Measurements from ENCODE around the gene ALG12. TPM values are rescaled to one million over a fixed set of nuclear protein-coding genes. Genes with fewer than 3 reads are reported as not detected.

Gene ALG12
- total RNA-seq, 2 experiments from 2014 or later, result 19.2 to 21.2 TPM

DNA sequence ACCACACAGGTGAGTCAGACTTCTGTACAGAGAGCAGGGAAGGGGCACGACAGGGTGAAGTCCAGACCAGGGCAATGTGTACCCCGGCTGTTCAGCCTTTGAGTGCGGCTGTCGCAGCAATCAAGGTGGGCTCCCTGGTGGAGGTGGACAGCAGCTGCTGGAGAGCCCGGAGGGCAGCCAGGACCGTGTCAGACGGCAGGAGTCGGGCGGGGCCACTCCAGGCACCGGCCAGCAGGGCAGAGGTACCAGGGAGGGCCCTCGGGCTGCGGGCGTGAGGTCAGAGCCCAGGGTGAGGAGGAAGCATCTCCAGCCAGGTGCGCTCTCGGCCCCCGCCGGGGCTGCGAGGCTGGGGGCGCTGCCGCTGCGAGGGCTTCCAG lies 41.5 kb upstream of the ALG12 start:
- POLR2A ChIA-PET, result interaction anchor here (0.6 to 4.4 kb wide), 6 partner anchors 9 to 57 kb away, joined by 4 to 72 read pairs (median 4); no protein-coding TSS in a partner anchor
- CTCF ChIA-PET, result interaction anchor here (0.8 to 1.8 kb wide), 2 partner anchors 13 to 42 kb away, joined by 3 to 7 read pairs; partner anchors contain the start of genes ALG12 and CRELD2

DNA sequence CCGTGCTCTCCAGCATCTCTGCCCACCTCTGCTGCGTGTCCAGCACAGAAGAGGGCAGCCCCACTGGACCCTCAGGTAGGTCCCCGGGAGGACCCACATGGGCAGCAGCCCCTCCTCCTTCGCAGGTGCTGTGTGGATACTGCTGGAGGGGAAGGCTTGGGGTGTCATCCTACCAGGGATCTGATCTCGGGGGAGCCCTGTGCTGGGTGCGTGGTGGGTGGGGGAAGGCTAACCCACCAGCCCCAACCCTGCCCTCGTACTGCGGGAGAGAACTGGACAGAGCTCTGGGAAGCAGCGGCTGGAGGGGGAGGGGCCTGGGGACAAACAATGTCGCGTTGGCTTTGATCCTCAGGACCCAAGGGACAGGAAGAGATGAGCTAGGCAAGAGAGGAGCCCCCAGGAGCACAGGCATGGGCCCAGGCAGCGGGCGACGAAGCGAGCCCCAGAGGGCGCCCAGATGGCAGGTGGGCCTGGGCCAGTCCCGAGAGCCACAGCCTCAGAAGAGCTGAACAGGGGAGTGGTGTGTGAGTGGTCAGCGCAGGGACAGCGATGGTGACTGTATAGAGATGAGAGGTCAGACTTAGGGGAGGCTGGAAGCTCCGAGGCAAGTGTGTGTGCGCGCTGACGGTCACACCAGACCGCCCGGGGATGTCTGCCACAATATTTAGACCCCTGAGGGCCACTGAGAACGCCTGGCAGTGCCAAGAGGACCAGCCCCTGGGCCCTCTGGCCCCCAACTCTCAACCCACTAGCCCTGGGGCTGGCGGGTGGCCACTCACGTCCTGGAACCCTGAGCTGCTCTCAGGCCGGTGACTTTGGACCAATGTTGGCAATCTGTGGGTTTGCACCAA lies 40.9 kb upstream of the ALG12 start:
- ChIA-PET POLR2A (interaction anchor here (0.6 to 4.4 kb wide), 5 partner anchors 8 to 23 kb away, joined by 3 to 72 read pairs (median 4); no protein-coding TSS in a partner anchor), CTCF (interaction anchor here (0.8 to 1.8 kb wide), 2 partner anchors 12 to 41 kb away, joined by 3 to 7 read pairs; partner anchors contain the start of genes ALG12 and CRELD2)

DNA sequence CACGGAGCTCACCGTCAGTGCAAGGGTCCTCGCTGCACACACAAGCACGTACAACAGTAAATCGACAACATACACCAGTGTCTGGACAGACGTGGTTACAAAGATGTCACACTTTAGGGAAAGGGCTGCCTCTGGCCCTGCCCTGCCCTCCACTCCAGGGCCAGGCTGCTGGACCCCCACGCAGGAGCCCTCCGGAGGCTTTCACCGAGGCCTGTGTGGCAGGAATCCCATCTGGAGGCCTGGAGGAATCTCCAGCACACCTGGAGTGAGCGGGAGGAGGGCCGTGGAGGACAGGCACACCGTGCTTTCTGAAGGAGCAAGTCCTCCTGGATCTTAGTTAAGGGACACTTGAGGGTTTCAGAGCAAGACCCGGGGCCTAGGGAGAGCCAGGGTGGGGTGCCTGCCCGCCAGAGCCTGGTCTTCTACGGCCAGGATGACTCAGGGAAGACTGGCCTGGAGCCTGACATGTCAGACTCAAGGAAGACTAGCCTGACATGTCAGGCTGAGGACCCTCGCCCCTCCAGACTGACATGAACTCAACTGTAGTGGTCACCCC lies 40.2 kb upstream of the ALG12 start:
- POLR2A ChIA-PET, result interaction anchor here (1.0 to 1.1 kb wide), 3 partner anchors 13 to 22 kb away, joined by 3 to 5 read pairs (median 4); no protein-coding TSS in a partner anchor

DNA sequence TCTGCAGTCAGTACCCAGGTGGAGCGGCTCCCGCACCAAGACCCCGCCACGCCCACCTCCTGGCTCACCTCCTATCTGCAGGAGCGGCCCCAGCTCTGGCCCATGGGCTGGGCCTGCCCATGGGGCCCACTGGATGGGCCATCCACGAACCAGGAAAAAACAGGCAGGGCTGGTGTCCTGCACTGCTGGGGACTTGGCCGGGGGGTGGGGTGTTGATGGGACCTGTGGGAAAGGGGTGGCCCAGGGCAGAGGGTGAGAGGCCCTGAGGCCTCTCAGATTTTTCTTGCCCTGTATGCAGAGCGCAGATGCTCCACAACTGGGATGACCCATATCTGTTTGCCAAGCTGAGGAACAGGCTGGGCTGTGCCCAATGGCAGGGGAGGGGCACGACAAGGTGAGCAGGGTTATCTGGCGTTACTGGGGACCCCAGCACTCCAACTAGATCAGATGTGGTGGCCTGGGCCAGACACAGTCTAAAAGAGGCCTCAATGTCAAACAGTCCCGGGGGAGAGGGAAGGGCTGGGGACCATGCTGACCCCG lies 39.7 kb upstream of the ALG12 start:
- CTCF ChIA-PET, result interaction anchor here (0.6 to 1.8 kb wide), 2 partner anchors 11 to 21 kb away, joined by 3 to 7 read pairs; no protein-coding TSS in a partner anchor
- POLR2A ChIA-PET, result interaction anchor here (0.6 to 1.1 kb wide), 2 partner anchors 22 to 149 kb away, joined by 3 to 5 read pairs; no protein-coding TSS in a partner anchor

More for the DNA sequence above, 40.2 kb upstream of the ALG12 start:
- CTCF ChIA-PET, result interaction anchor here (1.8 kb wide), 1 partner anchor 12 kb away, joined by 7 read pairs; no protein-coding TSS in a partner anchor

DNA sequence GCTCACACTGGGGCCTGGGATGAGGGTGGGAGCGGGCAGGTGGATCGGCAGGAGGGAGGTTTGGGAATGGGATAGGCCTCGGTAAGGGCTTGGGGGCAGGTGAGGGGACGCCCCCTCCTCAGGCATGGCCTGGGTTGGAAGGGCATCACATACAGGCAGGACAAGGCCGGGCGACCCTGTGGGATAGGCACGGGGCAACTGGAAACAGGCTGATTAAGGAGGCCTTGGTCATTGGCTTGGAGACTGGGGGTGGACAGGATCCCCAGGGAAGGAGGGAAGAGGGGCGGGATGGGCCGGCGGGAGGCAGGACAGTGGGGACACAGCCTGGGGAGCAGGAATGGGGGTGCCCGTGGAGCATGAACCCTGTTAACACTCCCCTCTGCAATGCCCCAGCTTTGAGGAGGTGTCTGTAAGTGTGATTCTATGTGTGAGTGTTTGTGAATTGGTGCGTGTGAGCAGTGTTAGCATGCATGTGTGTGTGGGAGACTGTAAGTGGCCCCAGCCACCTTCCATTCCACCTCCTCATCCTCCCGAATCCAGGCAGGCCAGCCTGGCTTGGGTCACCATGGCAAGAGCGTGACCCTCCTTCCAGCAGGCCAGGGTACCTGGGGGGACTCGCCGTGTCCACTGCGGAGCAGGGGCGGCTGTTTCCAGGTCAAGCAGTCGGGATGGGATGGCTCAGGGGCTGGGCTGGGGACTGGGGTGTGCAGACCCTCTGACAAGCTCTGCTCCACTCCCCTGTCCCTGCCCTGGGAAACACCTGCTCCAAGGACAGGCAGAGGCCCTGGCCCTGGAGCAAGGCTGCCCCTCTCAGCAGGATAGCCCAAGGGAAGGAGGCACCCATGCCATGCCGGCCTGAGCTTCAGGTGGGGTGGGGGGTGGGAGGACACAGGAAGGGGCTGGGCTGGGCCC lies 38.9 kb upstream of the ALG12 start:
- CTCF ChIA-PET, result interaction anchor here (0.6 kb wide), 1 partner anchor 21 kb away, joined by 3 read pairs; no protein-coding TSS in a partner anchor
- POLR2A ChIA-PET, result interaction anchor here (0.6 to 1.1 kb wide), 2 partner anchors 21 to 150 kb away, joined by 3 to 5 read pairs; no protein-coding TSS in a partner anchor

GRCh38 chr22:49956418-49956770 lies 38.2 kb upstream of the ALG12 start:
- POLR2A ChIA-PET, result no interaction called here

DNA sequence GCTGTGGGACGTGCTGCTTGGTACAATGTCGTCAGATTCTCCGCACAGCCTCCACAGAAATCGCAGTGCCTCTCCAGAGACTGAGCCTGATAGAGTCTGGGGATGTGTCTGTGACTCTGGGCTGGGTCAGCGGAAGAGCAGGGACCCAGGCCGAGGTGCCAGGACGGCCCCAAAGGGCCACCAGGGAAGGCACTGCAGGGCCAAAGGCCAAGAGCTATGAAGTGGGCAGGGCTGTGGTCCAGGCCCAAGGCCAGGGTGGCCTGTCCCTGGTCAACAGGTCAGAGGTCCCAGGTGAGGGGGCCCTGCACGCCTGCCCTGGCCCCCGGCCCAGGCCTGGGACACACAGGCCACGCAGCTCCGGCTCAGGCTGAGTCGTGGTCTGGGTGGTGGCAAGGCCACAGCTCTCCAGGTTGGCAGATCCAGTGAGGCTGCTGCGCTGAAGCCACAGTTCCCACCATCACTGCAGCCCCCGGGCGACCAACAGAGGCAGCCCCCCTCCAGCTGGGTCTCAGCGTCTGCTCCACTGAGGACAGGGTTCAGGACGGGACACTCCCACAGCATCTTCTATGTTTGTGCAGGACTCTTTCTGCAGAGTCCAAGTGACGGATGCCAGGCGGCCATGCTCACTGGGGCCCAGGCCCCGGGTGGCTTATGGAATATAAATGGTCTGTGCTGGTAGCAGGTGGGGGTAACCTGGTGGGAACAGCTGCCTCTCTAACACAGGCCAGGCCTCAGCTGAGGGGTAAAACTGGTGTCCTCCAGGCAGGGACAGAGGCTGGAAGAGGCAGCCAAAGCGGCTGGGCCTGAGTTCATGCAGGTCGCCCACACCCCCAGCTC lies 37.6 kb upstream of the ALG12 start:
- ChIA-PET POLR2A (interaction anchor here (0.6 kb wide), 1 partner anchor 82 kb away, joined by 3 read pairs; no protein-coding TSS in a partner anchor), CTCF (no interaction called here)

More at GRCh38 chr22:49956418-49956770, 38.2 kb upstream of the ALG12 start:
- CTCF ChIA-PET, result no interaction called here

DNA sequence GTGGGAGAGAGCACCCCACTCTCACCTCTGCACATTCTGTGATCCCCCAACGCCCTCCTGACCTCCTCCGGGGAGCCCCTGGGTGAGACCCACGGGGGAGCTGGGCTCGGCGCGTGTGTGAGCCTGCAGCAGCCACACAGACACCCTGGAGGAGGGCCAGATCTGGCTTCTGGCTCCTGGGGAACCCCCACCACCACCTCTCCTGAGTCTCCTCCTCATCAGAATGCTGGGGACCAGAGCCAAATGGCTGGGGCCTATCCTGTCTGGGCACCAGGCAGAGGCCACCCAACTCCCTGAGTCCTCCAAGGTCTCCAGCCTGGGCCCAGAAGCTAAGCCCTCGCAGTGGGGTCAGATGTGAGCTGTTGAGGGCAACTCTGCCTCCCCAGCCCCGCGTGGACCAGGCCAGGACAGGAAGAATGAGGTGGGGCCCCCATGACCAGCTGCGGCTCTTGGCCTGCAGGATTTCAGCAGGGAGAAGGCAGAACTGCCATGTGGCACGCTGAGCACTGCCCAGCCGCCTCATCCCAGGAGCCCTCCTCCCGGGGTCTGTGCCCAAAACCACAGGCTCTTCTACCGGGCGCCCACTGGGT lies 36.8 kb upstream of the ALG12 start:
- ChIA-PET POLR2A (interaction anchor here (0.6 kb wide), 1 partner anchor 82 kb away, joined by 3 read pairs; no protein-coding TSS in a partner anchor), CTCF (interaction anchor here (1.3 kb wide), 1 partner anchor 12 kb away, joined by 4 read pairs; no protein-coding TSS in a partner anchor)

- CTCF ChIA-PET, result interaction anchor here (1.3 kb wide), 1 partner anchor 13 kb away, joined by 4 read pairs; no protein-coding TSS in a partner anchor
- POLR2A ChIA-PET, result no interaction called here
Measured at GRCh38 chr22:49954354-49954753, 36.1 kb upstream of the ALG12 start.

DNA sequence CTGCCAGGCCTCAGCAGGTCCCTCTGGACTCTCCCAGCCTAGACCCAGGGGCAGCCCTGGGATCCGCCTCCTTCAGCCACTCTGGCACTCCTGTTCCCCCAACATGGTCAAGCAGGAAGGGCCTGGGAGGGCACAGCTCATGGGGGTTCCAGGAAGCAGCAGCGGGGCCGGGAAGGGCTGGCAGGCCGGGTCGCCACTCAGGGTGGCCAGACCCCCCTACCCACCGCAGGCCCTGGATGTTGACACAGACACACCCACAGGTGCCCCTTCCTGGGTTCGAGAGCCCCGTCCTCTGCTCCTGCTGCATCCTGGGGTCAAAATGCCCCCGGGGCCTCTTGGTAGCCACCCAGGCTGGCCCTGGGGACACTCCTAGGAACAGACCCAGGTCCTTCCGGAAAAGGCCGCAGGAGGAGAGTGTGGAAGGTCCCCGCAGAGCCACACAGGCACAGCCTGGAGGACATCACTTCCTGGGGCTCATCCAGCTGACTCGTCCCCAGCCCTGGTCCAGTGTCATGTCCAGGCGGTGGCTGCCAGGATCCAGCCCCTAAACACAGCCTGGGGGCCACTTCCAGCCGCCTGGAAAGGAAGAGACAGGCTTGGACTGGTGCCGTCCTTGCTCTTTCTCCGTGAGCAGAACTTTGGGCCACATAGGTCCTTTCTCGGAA lies 35.6 kb upstream of the ALG12 start:
- CTCF ChIA-PET, result interaction anchor here (1.3 to 1.9 kb wide), 2 partner anchors 14 to 77 kb away, joined by 4 to 5 read pairs; no protein-coding TSS in a partner anchor
- POLR2A ChIA-PET, result no interaction called here

DNA sequence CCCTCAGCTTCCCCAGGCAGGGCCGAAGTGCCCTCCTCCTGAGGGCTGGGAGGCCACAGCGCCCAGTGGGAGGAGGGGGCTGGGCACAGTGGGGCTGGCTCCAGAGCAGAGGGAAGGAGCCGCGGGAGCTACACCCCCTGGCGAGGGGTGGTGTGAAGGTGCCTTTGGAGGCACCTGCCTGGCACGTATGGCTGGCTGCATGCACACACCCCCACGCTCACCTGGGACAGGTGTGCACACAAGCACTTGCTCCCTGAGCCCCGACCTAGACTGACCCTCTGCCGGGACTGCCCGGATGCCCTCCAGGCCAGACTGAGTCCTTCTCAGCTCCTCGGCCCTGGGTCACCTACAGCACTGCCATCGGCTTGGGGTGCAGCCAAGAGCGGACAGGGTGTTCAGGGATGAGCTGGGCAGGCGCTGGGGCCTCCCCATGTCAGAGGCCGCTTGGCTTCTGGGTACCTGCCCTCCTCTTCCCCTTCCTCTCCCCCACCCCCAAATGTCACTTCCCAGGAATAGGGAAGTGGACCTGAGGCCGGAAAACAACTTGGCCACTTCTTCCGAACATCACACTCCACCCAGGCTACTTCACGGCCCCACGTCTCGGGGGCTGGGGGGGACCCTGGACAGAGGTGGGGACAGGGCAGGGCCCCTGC lies 34.9 kb upstream of the ALG12 start:
- CTCF ChIA-PET, result interaction anchor here (1.9 kb wide), 1 partner anchor 77 kb away, joined by 5 read pairs; no protein-coding TSS in a partner anchor
- POLR2A ChIA-PET, result interaction anchor here (1.2 kb wide), 1 partner anchor 14 kb away, joined by 3 read pairs; no protein-coding TSS in a partner anchor

GRCh38 chr22:49951986-49952896 lies 34.0 kb upstream of the ALG12 start:
- POLR2A ChIA-PET, result interaction anchor here (0.6 to 1.2 kb wide), 2 partner anchors 15 to 32 kb away, joined by 3 to 4 read pairs; no protein-coding TSS in a partner anchor
- CTCF ChIA-PET, result interaction anchor here (1.9 kb wide), 1 partner anchor 78 kb away, joined by 5 read pairs; no protein-coding TSS in a partner anchor

GRCh38 chr22:49951678-49951985 lies 33.4 kb upstream of the ALG12 start:
- ChIA-PET CTCF (interaction anchor here (1.9 kb wide), 1 partner anchor 79 kb away, joined by 5 read pairs; no protein-coding TSS in a partner anchor), POLR2A (interaction anchor here (0.6 to 1.2 kb wide), 2 partner anchors 15 to 32 kb away, joined by 3 to 4 read pairs; no protein-coding TSS in a partner anchor)

- CTCF ChIA-PET, result no interaction called here
- POLR2A ChIA-PET, result interaction anchor here (0.6 kb wide), 1 partner anchor 8 kb away, joined by 4 read pairs; no protein-coding TSS in a partner anchor
Measured at GRCh38 chr22:49951000-49951677, 32.9 kb upstream of the ALG12 start.
